GM21528 (cell line): ENCODE data around the gene NDUFAF8.
A peak's percentile ranks its signal among the peaks of the same experiment; 100 is the strongest.

Source experiments
- ATAC-seq: cut with Tn5 transposase; IDR thresholded peaks from one replicate; pipeline ENCODE4 v1.9.1; 2021; ENCODE audit warnings: mild to moderate bottlenecking, moderate library complexity; ENCODE audit not compliant: unreplicated experiment, low FRiP score

The NDUFAF8 gene, protein sequence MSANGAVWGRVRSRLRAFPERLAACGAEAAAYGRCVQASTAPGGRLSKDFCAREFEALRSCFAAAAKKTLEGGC

GRCh38 chr17:81238815-81239713 lies at the start of gene NDUFAF8, which contains the start of gene TEPSIN:
TSS of gene NDUFAF8 (plus strand) at chr17:81239318. CDS start at chr17:81239364, 46 bp downstream.
TSS of gene TEPSIN (minus strand) at chr17:81239055. CDS start at chr17:81239033, 22 bp downstream.
- peak; percentile 85 for ATAC-seq

- ATAC-seq, result no peak
These were observed 49.2 kb upstream of the NDUFAF8 start for GRCh38 chr17:81189670-81190530.

GRCh38 chr17:81190591-81190990 lies 48.5 kb upstream of the NDUFAF8 start:
- ATAC-seq, result no peak

DNA sequence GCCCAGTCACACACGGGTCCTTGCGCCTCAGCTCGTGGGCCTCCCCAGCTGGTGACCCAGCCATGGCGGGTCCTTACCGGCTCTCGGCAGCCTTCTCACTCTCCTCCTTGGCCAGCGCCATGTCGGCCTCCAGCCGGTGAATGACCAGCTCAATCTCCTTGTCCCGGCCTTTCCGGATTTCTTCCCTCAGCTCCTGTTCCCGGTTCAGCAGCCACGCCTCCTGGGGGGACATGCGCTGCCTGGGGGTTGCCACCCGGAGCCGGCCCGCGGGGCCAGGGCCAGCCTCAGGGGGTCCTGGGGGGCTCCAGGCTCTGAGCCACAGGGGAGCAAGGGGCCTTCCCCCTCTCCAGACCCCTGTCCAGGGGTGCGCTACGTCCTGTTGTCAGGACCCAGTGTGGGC lies 48.0 kb upstream of the NDUFAF8 start:
- no peak for ATAC-seq

DNA sequence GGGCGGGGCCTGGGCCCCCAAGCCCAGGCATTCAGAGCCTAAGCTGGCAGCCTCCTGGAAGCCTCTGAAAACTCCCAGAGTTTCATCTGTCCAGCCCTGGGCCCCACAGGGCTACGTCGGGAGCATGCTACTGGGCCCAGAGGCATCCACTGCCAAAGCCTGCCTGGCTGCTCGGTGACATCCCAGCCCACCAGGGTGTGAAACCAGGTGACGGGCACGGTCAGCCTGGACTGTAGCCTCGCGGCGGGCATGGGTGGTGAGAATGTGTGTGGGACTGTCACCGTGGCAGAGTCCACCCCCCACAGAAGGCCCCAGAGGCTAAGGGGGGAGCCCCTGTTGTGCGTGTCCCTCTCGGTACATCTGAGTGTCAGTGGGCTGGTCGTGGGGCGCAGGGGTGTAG lies 47.5 kb upstream of the NDUFAF8 start:
- ATAC-seq, result no peak

DNA sequence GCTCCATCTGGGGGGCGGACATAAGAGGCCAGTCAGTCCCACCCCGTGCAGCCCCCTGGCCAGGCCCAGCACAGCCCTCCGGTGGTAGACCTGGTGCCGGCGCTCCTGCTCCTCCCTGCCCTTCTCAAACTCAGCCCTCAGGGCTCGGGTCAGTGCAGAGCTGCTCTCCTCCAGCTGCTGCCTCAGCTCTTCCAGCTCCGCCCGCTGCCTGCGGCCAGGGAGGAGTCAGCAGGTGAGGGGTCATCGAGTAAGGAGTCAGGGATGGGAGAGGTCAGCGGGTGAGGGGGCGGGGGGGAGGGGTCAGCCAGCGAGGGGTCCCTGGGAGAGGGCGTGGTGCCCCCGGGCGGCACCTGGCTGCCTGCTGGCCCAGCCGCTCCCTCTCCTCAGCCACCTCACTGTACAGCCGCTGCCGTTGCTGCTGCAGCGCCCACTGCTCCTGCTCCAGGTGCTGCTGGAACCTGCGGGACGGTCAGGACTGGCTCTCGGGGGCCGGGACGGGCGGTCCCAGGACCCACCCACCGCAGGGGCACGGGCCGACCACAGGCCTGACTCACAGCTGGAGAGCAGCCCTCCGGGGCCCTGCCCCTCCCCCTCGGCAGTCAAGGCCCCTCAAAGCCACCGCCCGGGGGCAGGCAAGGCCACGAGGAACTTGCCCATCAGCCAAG lies 46.6 kb upstream of the NDUFAF8 start:
- no peak for ATAC-seq

- no peak for ATAC-seq
These were observed 46.1 kb upstream of the NDUFAF8 start for GRCh38 chr17:81193051-81193410.

- ATAC-seq, result no peak
These were observed 45.5 kb upstream of the NDUFAF8 start for GRCh38 chr17:81193470-81194224.

DNA sequence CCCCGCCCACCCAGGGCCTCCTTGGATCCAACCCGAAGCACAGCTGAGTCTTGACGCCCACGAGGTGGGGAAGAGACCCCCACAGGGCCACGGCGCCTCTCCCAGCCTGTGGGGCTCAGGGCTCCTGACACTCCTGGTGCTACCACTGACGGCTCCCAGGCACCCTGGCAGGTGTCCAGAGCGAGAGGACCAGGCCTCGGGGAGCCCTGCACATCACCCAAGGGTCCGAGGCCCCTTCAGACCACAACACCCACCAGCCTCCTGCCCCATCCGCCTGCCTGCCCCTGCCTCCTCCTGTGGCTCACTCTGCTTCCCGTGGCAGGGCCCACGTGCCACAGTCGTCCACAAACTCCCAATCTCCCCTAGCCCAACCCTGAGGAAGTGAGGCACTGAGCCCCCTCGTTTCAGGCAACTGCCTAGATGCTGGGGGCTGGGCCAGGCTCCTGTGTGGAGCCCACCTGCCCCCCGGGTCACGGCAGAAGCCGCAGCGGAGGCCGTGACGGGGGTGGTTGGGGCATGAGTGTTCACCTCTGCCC lies 44.8 kb upstream of the NDUFAF8 start:
- ATAC-seq, result no peak

GRCh38 chr17:81194941-81195901 lies 43.9 kb upstream of the NDUFAF8 start:
- no peak for ATAC-seq

- ATAC-seq, result no peak
These were observed 43.1 kb upstream of the NDUFAF8 start for GRCh38 chr17:81195941-81196495.

DNA sequence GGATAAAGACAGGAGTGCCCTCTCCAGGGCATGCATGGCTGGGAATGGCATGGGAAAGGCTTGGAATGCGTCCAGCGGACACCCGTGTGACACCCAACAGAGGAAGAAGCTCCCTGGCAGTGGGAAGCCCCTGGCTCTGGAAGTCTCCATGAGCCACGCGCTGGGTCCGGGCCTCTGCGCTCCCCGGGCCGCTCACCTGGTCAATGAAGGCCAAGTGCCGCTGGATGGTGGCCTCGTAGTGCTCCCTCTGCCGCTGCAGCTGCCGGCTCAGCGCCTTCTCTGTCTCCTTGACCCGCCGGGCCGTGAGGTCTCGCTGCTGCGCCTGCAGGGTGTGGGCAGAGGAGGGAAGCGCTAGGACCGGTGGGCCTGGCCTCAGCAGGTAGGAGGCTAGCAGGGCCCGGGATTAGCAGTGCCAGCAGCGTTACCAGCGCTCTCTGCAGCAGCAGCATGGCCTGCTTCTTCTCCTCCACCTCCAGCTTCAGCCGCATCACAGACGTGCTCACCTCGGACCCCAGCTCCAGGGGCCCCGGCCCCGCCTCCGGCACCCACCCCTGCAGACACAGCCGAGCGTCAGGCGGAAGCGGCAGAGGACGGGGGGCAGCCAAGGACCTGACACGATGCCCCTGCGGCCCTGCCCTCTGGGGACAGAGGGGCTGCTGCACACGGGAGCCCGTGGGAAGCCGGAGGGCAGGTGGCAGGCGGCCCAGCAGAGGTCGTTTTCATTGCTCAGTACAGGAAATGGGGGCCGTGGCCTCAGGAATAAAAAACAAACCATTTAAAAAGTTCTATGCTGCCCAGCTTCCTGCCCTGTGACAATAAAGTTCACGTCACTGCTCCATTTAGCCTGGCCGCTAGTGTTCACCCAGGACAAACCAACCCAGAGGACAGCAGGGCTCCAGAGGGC lies 42.4 kb upstream of the NDUFAF8 start:
- no peak for ATAC-seq

DNA sequence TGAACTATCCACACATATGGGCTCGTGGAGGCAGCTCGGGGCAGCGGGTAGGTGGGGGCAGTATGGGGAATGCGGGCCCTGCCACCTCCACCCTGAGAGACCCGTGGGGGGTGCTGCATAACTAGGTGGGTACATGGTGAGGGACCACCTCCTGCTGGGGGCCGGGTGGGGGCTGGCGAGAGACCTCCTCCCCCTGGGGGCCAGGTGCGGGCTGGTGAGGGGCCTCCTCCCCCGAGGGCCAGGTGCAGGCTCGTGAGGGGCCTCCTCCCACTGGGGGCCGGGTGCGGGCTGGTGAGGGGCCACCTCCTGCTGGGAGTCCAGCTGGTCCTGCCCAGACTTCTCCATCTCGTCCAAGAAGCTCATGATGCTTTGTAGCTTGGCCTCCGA lies 41.7 kb upstream of the NDUFAF8 start:
- no peak for ATAC-seq

GRCh38 chr17:81197831-81198490 lies 41.2 kb upstream of the NDUFAF8 start:
- ATAC-seq, result no peak

DNA sequence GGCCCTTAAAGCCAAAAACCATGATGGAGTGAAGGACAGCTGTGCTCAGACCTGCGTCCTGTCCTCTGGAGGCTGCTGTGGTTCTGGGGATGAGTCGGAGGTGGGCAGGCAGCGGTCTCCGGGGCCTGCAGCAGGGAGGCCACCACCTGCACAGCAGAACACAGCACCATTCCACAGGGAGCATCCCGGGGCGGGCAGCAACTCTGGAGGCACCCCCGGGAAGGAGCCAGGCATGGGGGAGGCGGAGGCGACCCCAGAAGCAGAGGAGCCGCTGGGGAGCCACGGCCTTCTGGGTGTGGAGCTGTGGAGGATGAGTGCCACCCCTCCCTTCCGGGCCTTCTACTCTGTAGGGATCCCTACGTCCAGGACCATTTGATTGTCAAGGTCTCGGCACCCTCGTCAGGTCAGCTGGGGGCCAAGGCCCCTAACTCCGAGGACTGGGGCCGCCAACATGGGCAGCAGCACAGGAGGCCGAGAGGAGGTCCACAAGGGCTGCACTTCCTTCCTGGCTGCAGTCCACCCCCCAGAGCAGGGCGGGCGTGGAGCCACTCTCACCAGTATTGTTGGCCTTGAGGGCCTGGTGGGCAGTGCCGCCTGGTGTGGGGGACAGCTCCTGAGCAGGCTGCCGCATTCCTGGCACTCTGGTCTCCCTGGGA lies 40.2 kb upstream of the NDUFAF8 start:
- no peak for ATAC-seq

GRCh38 chr17:81199482-81199830 lies 39.7 kb upstream of the NDUFAF8 start:
- ATAC-seq, result no peak
